ENCODE data around the gene DNAH8. TPM values are rescaled to one million over a fixed set of nuclear protein-coding genes. Genes with fewer than 3 reads are reported as not detected.
"Not testable (repeated sequence)": the region's sequence is repeated elsewhere in the genome, so short reads cannot be mapped to it uniquely, and the experiment has no call there.

DNAH8 gene
- total RNA-seq, 1 experiment from 2014 or later, result not detected

DNA sequence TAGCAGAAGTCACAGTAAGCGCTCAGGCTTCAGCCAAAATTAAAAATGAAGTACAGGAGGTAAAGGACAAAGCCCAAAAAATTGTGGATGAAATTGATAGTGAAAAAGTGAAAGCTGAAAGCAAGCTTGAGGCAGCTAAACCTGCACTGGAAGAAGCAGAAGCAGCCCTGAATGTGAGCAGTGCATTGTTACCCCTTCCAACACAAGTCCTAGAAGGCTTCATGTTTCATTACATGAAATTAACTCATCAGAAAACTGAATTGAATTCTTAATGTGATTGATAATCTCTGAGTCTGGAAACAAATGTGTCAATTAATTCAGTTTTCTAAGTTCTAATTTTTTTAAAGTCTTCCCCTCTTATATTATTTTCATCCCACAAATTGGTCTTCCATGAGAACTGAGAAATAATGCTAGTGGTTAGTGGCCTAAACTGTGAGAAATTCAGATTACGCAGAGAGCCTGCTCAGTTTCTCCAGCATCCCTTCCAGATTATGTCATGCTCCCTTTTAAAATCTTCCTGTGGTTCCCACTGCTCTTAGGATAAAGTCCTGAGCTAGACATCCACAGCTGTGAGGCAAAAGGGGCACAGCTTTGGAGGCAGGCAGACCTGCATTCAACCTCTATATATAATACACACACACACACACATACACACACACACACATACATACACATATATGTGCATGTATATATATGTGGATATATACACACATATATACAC, 200.3 kb downstream of the DNAH8 start:
- no peak for ATAC-seq
- H3K27me3 ChIP-seq (ENCODE audit: control insufficient read depth, insufficient read depth, low read length), result peaks cover 10% of the 10 kb centered on the region
- in situ Hi-C loops (cut with HindIII; ENCODE audit: low pct_unique_long_range_greater_than_20kb, low sequenced_read_pairs), result no loop called here
- CTCF ChIA-PET, result no interaction called here
- no peak overlapping the region for H3K4me3 ChIP-seq (ENCODE audit: low read depth in 2 of 2, low read length in 2 of 2)
- BruUV-seq (replicated peaks), result no TSS peak
- intact Hi-C loops (cut with micrococcal nuclease; ENCODE audit: unreplicated experiment), result no loop called here
- H3K9me3 ChIP-seq (ENCODE audit: control insufficient read depth, insufficient read depth, low read depth, low read length), result no peaks in the 10 kb centered on the region
- no peak for DNase-seq (ENCODE audit: low read depth, low spot score)
- no peak overlapping the region for H3K27ac ChIP-seq (ENCODE audit: low read length)
- TF ChIP-seq TCF7L2 (IDR thresholded peaks at IDR 0.05; ENCODE audit: low read depth, low read length) (no peak), SIN3A (IDR thresholded peaks at IDR 0.05; ENCODE audit: borderline replicate concordance, insufficient read depth, low read depth, low read length) (no peak), POLR2AphosphoS5 (IDR thresholded peaks at IDR 0.05; ENCODE audit: low read depth, low read length) (no peak)
- TF ChIP-seq, protein P1, sequence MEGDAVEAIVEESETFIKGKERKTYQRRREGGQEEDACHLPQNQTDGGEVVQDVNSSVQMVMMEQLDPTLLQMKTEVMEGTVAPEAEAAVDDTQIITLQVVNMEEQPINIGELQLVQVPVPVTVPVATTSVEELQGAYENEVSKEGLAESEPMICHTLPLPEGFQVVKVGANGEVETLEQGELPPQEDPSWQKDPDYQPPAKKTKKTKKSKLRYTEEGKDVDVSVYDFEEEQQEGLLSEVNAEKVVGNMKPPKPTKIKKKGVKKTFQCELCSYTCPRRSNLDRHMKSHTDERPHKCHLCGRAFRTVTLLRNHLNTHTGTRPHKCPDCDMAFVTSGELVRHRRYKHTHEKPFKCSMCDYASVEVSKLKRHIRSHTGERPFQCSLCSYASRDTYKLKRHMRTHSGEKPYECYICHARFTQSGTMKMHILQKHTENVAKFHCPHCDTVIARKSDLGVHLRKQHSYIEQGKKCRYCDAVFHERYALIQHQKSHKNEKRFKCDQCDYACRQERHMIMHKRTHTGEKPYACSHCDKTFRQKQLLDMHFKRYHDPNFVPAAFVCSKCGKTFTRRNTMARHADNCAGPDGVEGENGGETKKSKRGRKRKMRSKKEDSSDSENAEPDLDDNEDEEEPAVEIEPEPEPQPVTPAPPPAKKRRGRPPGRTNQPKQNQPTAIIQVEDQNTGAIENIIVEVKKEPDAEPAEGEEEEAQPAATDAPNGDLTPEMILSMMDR (IDR thresholded peaks at IDR 0.05), result no peak
- TF ChIP-seq, protein P2, sequence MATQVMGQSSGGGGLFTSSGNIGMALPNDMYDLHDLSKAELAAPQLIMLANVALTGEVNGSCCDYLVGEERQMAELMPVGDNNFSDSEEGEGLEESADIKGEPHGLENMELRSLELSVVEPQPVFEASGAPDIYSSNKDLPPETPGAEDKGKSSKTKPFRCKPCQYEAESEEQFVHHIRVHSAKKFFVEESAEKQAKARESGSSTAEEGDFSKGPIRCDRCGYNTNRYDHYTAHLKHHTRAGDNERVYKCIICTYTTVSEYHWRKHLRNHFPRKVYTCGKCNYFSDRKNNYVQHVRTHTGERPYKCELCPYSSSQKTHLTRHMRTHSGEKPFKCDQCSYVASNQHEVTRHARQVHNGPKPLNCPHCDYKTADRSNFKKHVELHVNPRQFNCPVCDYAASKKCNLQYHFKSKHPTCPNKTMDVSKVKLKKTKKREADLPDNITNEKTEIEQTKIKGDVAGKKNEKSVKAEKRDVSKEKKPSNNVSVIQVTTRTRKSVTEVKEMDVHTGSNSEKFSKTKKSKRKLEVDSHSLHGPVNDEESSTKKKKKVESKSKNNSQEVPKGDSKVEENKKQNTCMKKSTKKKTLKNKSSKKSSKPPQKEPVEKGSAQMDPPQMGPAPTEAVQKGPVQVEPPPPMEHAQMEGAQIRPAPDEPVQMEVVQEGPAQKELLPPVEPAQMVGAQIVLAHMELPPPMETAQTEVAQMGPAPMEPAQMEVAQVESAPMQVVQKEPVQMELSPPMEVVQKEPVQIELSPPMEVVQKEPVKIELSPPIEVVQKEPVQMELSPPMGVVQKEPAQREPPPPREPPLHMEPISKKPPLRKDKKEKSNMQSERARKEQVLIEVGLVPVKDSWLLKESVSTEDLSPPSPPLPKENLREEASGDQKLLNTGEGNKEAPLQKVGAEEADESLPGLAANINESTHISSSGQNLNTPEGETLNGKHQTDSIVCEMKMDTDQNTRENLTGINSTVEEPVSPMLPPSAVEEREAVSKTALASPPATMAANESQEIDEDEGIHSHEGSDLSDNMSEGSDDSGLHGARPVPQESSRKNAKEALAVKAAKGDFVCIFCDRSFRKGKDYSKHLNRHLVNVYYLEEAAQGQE (IDR thresholded peaks at IDR 0.05; ENCODE audit: insufficient read depth in 1 of 2, low read depth in 2 of 2, low read length in 1 of 2), result no peak
- H3K36me3 ChIP-seq (ENCODE audit: control insufficient read depth, insufficient read depth, low read length), result no peaks in the 10 kb centered on the region
- no peaks in the 10 kb centered on the region for H3K4me1 ChIP-seq (ENCODE audit: control insufficient read depth, insufficient read depth, low read length)
- POLR2A ChIA-PET, result no interaction called here

DNA sequence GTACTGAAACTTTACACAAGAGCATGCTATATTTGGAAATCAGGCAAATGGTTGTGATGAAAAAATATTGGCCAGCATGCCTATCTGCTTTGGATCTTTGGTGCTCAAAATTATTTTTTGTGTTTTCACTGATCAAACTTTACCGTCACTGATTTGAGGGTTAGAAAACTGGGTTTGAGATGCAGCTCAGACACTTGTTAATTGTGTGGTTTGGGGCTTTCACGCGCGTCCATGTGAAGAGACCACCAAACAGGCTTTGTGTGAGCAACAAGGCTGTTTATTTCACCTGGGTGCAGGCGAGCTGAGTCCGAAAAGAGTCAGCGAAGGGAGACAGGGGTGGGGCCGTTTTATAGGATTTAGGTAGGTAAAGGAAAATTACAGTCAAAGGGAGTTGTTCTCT, 206.4 kb downstream of the DNAH8 start:
- H3K9me3 ChIP-seq (ENCODE audit: control insufficient read depth, insufficient read depth, low read depth, low read length); CTCF ChIA-PET; H3K4me1 ChIP-seq (ENCODE audit: control insufficient read depth, insufficient read depth, low read length); intact Hi-C loops (cut with micrococcal nuclease; ENCODE audit: unreplicated experiment); H3K36me3 ChIP-seq (ENCODE audit: control insufficient read depth, insufficient read depth, low read length); ATAC-seq; H3K27ac ChIP-seq (ENCODE audit: low read length); DNase-seq (ENCODE audit: low read depth, low spot score); BruUV-seq (replicated peaks); H3K4me3 ChIP-seq (ENCODE audit: low read depth in 2 of 2, low read length in 2 of 2); in situ Hi-C loops (cut with HindIII; ENCODE audit: low pct_unique_long_range_greater_than_20kb, low sequenced_read_pairs): not testable (repeated sequence)
- peaks cover 14% of the 10 kb centered on the region for H3K27me3 ChIP-seq (ENCODE audit: control insufficient read depth, insufficient read depth, low read length)
- POLR2A ChIA-PET, result interaction anchor here (0.6 kb wide), 1 partner anchor 80 kb away, joined by 4 read pairs; no protein-coding TSS in a partner anchor

DNA sequence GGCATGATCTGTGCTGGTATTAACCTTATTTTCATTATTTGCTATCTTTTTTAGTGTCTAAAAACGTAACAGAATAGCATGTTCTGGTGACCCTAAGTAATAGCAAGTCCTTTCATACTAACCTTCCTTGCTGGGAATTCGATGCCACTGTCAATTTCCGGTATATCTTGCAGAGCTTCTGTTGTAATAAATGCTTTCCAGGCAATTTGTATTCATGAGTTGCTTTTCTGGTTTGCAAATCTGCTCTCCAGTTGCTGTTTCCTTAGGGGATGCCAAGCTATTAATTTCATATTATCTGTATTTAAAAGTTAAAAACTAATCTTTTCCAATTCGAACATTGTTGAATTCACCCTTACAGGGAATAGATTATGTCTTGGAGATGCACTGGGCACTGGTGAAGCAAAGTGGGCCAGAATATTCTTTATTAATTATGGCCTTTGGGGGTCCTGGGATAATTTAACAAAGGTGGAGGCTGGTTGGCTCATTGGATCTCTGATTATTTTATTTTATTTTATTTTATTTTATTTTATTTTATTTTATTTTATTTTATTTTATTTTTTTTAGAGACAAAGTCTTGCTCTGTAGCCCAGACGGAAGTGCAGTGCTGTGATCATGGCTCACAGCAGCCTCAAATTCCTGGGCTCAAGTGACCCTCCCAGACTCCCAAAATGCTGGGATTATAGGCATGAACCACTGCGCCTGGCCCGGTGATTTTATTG, 209.8 kb downstream of the DNAH8 start:
- Histone ChIP-seq H3K4me3 (ENCODE audit: low read depth in 2 of 2, low read length in 2 of 2) (no peak overlapping the region), H3K9me3 (ENCODE audit: control insufficient read depth, insufficient read depth, low read depth, low read length) (no peaks in the 10 kb centered on the region), H3K36me3 (ENCODE audit: control insufficient read depth, insufficient read depth, low read length) (no peaks in the 10 kb centered on the region; the same call in 1 of the 2 replicates), H3K27ac (ENCODE audit: low read length) (no peak overlapping the region), H3K27me3 (ENCODE audit: control insufficient read depth, insufficient read depth, low read length) (peaks cover 19% of the 10 kb centered on the region), H3K4me1 (ENCODE audit: control insufficient read depth, insufficient read depth, low read length) (no peaks in the 10 kb centered on the region)
- no peak for TF ChIP-seq POLR2AphosphoS5 (IDR thresholded peaks at IDR 0.05; ENCODE audit: low read depth, low read length)
- TF ChIP-seq SIN3A (IDR thresholded peaks at IDR 0.05; ENCODE audit: borderline replicate concordance, insufficient read depth, low read depth, low read length), result no peak
- TF ChIP-seq TCF7L2 (IDR thresholded peaks at IDR 0.05; ENCODE audit: low read depth, low read length), result no peak
- no TSS peak for BruUV-seq (replicated peaks)
- ChIA-PET POLR2A (no interaction called here), CTCF (no interaction called here)
- in situ Hi-C loops (cut with HindIII; ENCODE audit: low pct_unique_long_range_greater_than_20kb, low sequenced_read_pairs), result no loop called here
- DNase-seq (ENCODE audit: low read depth, low spot score) (no peak), ATAC-seq (no peak)
- intact Hi-C loops (cut with micrococcal nuclease; ENCODE audit: unreplicated experiment), result no loop called here

All from Panc1 (cell line).